GM18519 (cell line): ENCODE data around the gene MND1.

Experiments used
- ATAC-seq: cut with Tn5 transposase; IDR thresholded peaks from one replicate; pipeline ENCODE4 v1.9.1; 2021; ENCODE audit warnings: mild to moderate bottlenecking, moderate library complexity; ENCODE audit not compliant: unreplicated experiment, low FRiP score

Gene MND1

DNA sequence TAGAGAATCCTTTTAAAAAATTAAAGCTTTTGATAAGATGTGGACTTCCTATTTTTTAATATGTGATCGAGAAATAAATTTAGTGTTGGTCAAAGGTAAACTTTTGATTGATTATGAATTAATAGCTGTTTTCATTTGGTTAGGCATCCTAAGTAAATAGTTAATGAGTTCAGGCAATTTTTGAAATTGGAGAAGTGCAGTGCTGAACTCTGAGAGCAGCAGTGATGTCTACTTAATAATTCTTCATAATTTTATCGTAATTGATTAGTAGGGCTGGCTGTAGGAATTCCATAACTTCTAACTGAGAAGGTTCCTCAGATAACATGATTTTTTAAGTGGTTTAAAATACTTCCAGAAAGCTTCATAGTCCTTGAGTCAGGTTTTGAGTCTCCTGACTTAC lies 1.5 kb downstream of the MND1 start:
- no peak for ATAC-seq

DNA sequence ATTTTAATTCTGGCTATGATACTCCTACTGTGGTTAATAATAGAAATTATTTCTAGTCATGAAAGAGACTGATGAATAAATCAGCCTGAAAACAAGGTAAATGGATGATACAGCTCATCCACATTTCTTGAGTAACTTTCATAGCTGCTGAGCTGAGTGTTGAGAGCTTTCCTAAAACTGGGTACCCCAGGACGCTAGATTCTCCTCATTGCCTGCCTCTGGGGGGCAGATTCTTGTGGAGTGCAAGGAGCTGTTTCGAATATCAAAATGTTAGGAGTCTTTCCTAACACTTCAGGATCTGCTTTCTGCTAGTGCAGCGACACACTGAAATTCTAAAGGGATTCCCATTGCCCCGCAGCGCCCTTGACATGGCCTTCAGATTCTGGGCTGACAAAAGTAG lies 2.1 kb downstream of the MND1 start:
- no peak for ATAC-seq

DNA sequence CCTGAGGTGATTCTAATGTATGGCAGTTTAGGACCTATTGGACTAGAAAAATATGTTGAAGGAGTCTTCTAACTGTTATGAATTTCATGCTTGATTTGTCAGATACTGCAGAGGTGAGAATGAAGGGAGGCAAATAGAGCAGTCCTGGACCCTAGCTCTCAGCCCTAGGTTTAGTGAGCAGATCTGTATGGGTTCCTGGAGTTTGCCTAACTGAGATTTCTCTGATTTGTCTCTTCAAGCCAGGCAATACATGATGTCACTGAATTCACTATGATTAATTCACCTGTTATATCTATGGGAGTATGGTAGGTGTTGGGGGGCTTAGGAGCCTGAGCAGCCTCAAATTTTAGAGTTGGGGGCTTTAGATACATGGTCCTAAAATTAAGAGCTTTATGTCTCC lies 2.6 kb downstream of the MND1 start:
- no peak for ATAC-seq

DNA sequence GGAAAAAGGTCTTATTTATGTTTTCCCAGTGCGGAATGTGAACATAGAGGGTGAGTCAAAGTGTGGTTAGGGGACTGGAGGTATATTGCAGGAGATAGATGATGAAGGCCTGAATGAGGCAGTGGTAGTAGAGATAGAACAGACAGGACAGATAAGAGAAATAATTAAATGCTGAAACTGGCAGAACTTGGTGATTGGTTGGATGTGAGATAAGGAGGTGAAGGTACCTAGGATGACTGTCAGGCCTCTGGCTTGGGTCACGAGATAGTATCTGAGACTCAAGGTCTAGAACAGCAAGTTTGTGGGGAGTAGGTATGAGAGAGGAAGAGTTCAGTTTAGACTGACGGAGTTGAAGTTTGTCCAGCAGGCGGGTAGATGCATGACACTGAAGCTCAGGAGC lies 3.5 kb downstream of the MND1 start:
- no peak for ATAC-seq

DNA sequence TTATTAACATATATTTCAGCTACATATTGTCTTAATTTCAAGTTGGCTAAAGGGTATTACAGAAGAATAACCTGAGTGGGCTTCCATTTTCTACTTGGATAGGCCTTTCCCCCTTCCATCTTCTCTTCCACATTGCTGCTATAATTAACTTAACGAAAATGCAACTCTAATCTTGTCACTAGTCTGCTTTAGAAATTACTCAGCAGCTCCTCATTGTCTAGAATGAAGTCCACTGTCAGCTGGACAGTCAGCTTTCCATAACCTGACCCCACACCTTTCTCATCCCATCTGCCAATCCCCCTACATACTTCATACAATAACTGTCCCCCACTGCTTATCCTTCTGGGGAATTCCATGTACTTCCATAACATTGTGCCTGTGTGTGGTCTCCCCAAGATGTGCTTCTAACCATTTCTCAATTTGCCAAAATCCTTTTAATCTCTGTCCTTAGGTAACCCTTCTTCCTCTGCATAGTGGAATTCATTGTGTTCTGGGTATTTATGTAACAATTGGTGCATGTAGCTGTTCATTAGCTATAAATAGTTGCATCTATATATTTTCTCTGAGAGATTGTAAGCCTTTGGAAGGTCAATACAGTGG lies 4.8 kb downstream of the MND1 start:
- ATAC-seq = no peak

DNA sequence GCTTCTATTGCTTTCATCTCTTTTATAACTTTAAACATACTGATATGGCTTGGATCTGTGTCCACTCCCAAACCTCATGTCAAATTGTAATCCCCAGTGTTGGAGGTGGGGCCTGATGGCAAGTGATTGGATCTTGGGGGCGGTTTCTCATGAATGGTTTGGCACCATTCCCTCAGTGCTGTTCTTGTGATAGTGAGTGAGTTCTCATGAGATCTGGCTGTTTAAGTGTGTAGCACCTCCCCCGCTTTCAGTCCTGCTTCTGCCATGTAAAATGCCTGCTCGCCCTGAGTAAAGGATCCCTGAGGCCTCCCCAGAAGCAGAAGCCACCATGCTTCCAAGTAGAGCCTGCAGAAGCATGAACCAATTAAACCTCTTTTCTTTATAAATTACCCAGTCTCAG lies 17.7 kb downstream of the MND1 start:
- no peak for ATAC-seq

DNA sequence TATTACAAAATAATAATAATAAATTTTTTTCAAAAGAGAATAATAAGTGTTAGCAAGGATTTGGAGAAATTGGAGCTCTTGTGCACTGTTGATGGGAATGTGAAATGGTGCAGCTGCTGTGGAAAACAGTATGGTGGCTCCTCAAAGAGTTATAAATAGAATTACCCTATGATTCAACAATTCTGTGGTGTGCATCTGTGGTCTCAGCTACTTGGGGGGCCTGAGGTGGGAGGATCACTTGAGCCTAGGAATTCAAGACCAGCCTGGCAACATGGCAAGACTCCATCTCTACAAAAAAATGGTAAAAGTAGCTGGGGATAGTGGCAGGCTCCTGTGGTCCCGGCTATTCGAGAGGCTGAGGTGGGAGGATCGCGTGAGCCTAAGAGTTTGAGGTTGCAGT lies 19.6 kb downstream of the MND1 start:
- no peak for ATAC-seq

DNA sequence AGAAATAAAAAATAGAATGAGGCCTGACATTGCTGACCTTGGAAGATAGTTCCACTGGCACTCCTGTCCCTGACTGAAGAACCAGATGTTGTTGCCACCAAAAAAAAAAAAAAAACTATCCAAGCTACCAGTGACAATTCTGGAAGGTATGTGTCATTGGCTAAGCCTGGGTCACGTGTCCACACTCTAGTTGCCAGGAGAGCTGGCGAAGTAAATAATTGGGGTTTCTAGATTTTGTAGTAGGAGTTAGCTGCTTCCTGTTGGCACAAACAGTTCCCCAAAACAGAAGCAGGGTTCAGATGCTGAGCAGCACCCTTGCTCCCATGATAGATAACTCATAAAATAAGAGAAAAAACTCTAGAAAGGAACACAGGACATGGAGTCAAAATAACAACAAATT lies 20.5 kb downstream of the MND1 start:
- ATAC-seq = no peak

DNA sequence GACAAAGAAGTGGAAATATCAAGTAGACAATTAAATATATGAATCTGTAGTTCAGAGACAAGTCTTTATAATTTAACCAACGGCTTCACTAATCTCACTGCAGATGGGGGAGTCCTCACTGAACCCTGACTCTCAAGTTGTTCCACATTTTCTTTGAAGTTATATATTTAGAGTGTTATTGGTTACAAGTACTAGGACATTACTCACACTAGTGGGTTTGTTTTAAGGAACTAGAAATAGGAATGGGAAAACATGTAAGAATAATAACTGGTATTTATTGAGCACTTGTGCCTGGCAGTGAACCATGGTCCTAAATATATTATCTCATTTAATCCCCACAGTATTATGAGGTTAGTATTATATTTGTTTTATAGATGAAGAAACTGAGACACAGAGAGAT lies 22.0 kb downstream of the MND1 start:
- ATAC-seq = no peak

DNA sequence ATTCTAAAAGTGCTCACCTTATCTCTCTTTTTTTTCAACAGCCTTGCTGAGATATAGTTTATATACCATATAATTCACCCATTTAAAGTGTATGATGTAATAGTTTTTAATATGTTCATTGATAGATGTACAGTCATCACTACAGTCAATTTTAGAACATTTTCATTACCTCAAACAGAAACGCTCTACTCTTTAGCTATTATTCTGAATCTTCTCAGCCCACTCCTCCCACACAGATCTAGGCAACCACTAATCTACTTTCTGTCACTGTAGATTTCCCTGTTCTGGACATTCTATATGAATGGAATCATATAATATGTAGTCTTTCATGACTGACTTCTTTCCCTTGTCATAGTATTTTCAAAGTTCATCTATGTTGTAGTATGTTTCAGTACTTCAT lies 22.6 kb downstream of the MND1 start:
- no peak for ATAC-seq

DNA sequence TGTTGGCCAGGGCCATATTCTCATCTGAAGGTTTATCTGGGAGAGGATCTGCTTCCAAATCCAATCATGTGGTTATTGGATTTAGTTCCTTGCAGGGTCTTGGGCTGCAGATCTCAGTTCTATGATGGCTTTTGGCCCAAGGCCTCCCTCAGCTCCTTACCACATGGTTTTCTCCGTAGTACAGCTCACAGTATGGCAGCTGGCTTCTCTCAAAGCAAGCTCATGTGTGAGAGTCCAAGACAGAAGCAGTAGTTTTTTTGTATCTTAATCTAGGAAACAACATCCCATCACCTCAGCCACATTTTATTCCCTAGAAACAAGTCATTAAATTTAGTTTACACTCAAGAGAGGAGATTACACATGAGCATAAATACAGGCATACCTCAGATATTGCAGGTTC lies 24.5 kb downstream of the MND1 start:
- no peak for ATAC-seq

DNA sequence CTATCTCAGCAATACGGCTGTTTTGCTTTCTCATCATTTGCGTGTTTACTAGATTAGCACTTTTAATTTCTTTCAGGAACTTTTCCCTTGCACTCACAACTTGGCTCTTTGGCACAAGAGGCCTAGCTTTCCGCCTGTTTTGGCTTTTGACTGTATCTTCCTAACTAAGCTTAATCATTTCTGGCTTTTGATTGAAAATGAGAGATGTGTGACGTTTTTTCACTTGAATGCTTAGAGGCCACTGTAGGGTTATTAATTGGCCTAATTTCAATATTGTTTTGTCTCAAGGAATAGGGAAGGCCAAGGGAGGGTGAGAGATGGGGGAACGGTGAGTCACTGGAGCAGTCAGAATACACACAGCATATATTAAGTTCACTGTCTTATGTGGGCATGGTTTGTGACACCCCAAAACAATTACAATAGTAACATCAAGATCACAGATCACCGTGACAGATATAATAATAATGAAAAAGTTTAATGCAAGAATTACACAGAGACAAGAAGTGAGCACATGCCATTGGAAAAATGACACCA lies 27.3 kb downstream of the MND1 start:
- ATAC-seq = no peak

DNA sequence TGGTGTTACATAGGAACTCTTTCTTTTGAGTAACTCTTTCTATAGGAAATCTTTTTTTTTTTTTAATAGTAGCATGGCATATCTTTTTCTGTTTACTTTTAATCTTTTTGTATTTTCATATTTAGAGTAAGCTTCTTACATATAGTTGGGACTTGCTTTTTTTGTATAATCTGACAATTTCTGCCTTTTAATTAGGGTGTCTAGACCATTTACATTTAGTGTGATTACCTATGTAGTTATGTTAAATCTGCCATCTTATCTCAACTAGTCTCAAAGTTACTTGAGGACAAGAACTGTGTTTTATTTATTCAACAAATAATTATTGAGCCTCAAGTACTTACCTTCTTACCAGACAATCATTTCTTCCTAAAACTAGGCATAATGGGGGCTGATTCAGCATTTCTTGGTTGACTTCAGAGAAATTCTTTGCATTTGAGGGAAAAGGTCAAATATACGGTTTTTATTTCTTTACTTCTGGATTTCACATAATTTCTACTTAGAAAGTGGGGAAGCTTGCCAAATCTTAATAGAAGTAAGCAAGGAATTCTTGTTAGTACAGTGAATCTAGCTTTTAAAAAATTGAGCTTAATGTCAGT lies 28.6 kb downstream of the MND1 start:
- no peak for ATAC-seq

DNA sequence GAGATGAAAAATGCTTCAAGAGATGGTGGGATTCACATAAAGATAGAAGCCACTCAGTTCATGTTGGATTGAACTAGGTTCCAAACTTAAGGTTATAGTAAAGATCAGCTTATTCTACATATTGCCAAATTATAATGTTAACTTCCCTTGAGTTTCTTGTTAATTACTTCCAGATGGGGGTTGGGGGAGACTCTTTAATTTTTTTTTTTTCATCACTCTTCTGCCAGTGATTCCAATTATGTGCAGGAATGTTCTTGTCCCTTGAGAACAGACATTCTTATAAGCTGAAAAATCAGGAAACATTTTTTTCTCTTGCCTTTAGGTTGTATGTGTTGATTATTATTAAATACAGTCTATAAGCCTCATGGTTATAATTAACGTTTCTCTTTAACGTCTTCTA lies 30.0 kb downstream of the MND1 start:
- no peak for ATAC-seq

DNA sequence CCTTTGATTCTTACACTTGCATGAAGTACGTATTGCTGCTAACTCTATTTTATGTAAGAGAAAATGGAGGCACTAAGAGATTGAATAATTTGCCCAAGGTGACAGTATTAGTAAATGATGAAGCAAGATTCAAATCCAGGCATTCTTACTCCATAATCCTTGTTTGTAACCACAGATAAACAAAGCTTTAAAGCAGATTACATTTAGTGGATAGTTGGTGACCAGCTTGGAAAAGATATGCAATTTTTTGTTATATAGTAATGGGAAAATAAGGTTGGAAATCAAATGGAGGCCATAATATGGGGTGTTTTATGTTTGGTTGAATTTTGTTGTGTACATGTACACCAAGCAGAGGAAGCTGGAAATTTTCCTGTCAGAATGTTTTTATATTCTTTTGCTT lies 30.8 kb downstream of the MND1 start:
- ATAC-seq = no peak

DNA sequence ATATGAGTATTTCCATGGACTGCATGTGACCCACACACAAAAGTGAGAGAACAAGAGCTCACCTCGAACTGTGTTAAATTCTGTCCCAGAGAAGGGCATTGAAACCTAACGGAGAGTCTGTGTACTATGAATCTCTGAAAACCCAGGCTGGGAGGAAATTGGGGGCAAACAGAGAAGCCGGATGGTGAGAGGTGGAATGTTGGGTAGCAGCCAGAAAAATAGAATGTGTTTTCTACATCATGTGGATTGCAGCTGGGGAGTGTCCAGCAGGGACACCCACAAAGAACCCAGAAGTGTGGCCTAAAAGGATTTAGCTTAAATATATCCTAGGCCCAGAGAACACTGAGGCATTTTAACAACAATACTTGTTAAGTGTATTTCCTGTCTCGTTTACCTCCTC lies 38.6 kb downstream of the MND1 start:
- no peak for ATAC-seq

DNA sequence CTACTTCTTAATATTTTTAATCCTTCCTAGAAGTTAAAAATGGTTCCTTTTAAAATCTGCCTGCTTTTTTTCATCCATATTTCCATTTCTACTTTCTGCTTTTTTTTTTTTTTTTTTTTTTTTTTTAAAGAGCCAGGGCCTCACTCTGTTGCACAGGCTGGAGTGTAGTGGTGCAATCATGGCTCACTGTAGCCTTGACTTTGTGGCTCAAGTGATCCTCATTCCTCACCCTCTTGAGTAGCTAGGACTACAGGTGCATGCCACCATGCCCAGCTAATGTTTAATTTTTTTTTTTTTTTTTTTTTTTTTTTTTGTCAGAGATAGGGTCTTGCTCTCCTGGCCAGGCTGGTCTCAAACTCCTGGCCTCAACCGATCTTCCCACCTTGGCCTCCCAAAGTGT lies 39.7 kb downstream of the MND1 start:
- ATAC-seq = no peak

DNA sequence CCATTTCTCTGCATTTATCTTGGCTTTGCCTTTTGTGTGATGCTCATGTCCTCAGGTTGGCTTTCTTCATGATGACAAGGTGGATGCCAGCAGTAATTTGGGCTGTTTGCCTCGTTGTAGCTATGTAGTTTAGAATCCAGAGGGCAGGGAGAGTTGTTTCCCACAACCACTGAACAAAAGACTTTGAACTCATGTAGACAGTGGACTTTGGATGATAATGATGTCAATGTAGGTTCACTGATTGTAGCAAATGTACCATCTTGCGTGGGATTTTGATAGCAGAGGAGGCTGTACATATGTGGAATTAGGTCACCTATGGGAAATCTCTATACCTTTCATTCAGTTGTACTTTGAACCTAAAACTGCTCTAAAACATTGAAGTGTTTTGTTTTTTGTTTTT lies 41.3 kb downstream of the MND1 start:
- ATAC-seq = no peak

DNA sequence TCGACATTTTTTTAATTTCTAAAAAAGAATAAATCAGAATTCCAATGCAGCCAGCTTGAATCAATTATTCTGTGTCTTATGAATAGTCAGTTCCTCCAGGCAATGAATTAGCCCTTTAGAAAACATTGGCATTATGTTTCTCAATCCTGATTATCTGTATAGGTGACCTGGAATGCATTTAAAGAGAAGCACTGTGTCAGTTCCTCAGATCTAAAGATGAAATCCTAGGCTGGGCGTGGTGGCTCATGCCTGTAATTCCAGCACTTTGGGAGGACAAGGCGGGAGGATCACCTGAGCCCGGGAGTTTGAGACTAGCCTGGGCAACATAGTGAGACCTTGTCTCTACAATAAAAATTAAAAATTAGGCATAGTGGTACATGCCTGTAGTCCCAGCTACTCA lies 43.5 kb downstream of the MND1 start:
- no peak for ATAC-seq

DNA sequence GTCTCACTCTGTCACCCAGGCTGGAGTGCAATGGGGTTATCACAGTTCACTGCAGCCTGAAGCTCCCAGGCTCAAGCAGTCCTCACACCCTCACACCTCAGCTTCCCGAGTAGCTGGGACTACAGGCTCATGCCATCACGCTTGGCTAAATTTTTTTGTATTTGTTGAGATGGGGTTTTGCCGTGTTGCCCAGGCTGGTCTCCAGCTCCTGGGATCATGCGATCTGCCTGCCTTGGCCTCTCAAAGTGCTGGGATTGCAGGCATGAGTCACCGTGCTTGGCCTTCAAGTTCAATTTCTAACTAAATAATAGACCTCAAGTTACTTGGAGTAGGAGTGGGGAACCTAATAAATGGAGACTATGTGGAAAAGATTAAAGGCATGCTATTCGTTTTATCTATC lies 48.9 kb downstream of the MND1 start:
- no peak for ATAC-seq

DNA sequence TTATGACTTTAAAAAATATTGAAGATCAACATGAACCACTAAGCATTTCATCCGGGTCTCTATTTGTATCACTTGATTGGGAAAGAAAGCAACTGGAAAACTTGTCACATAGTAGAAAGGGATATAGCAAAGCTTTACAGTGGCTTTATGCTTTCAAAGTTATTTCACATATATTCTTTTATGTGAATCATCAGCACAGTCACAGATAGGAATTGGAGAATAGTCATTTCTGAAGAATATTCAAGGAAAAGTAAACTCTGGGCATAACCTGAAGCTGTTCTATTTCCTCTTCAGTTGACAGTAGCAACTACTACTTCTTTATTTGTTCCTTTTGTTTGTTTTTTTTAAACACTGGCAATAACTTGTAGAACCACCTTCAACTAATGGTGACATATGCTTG lies 50.5 kb downstream of the MND1 start:
- ATAC-seq = no peak

DNA sequence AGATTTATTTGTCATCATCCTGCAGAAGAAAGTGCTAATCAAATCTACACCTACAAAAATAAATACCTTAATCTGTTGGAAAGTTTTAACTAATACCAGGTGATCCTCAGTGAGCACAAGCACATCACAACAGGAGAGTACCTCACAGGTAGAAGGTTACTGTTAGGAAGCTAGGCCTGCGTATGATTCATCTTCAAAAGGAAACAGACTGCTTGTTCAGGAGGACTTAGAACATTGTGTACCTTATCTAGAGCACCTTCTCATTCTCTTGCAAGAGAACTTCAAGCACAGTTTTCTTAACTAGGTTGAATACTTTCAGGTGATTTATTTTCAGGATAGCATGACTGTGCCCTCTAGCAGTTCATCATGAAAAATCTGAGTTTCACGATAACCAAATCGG lies 54.2 kb downstream of the MND1 start:
- ATAC-seq = no peak

DNA sequence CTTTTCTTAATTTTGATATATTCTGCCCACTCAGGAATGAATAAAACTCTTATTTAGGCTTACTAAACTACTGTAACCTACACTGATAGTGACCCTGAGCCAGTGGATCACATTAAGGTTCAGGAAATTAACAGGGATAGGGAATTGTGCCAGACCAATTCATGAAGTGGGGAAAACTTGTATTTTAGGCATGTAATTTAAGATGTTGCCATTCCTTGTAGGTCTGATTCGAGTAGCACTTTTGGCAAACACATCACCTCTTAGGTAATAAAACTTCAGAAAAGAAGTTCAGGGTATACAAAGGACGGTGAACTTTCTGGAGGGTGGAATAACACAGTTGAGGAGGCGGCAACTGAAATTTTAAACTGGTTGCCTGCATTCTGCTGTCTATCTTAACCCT lies 54.9 kb downstream of the MND1 start:
- no peak for ATAC-seq
